Lower leg skin (tissue), 4 donors: ENCODE results near the gene SSTR3. TPM values are rescaled to one million over a fixed set of nuclear protein-coding genes. Genes with fewer than 3 reads are reported as not detected.
A peak's percentile ranks its signal among the peaks of the same experiment; 100 is the strongest.

Experiments
- DNase-seq, 2 donors: peaks; one replicate each; pipeline ENCODE4 v3.0.0-alpha.2; 2019; ENCODE audit warnings: low spot score in 2 of 2
- H3K4me3 ChIP-seq: fragments of 200-600 bp; sonication (generic); 2 replicates; pipeline ENCODE4 v1.5.1; 2017; ENCODE audit warnings: mild to moderate bottlenecking, low read depth; ENCODE audit not compliant: poor library complexity, severe bottlenecking
- POLR2A ChIP-seq, 2 donors: fragments of 450-650 bp; IDR thresholded peaks; one replicate each; pipeline ENCODE4 v1.6.1; 2016 to 2017; ENCODE audit warnings: antibody characterized with exemption in 2 of 2, mild to moderate bottlenecking in 1 of 2, moderate library complexity in 1 of 2
- WGBS, 2 donors: methylation state at CpG; one replicate each; pipeline ENCODE4 v1.1.5; 2018; 5-methylcytosine and 5-hydroxymethylcytosine counted together
- intact Hi-C: fragments of 100-400 bp; cut with DNase I; formaldehyde crosslinking; loops from one replicate; pipeline ENCODE4 v1.15.0; 2023; ENCODE audit warnings: low total_unique reads
- total RNA-seq, 4 donors: library from RNA; depleted of rRNA; stranded (reverse); fragments of >200 nt; gene quantifications; one replicate each; pipeline ENCODE4 v1.1.0, GENCODE V29; 2016
- TF ChIP-seq, protein P1 (sequence below), 3 donors: fragments of 450-650 bp; IDR thresholded peaks; one replicate each; pipeline ENCODE4 v1.5.1; 2016; ENCODE audit warnings: antibody characterized with exemption in 3 of 3, mild to moderate bottlenecking in 3 of 3, moderate library complexity in 2 of 3

The SSTR3 gene
- total RNA-seq, 4 donors from 2014 or later, result not detected

DNA sequence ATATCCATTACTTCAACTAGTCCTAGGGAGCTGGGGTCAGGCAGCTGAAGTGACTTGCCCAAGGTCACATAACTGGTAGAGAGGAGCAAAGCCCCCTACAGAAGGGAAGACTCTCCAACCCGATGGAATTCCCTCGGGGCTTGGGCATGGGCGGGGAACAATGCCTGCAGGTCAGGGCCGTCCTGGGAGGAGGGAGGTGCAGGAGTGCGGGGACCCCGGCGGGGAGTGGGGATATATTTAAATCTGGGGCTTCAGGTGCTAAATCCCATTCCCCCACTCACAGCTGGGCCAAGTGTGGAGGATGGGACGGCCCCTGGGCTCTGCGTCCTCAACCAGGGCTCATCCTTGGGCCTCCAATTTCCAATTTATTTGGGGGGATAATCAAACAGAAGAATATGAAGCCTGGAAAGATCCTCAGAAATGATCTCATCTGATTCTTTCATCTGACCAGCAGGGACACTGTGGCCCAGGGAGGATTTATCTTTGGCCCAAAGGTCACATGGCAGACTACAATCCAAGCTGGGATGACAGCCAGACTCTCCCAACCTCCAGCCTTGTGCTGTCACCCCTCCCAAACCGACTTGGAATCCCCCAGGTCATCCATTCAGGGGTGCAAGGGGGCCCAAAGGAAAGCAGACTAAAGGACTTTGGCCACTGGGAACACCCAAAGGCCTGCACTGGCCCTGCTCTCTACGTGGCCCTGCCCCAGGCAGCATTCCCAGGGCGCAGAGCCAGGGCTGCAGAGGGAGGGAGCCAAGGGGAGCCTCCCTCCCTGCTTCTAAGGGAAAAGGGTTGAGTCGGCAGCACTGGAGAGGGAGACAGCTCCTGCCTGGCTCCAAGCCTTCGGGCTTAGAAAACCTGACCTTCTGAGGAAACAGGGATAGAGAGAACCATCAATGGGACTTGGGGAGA, 15.5 kb downstream of the SSTR3 start:
- WGBS, 2 donors, result 42 to 46% methylated on average over 14 of the region's 14 CpGs
- H3K4me3 ChIP-seq, result no peak overlapping the region
- intact Hi-C loops, result loop anchor here (5.0 kb wide), 1 partner anchor 119 kb away; no protein-coding TSS in a partner anchor
- DNase-seq, result peak; percentile 77 to 95
- TF ChIP-seq, protein P1, sequence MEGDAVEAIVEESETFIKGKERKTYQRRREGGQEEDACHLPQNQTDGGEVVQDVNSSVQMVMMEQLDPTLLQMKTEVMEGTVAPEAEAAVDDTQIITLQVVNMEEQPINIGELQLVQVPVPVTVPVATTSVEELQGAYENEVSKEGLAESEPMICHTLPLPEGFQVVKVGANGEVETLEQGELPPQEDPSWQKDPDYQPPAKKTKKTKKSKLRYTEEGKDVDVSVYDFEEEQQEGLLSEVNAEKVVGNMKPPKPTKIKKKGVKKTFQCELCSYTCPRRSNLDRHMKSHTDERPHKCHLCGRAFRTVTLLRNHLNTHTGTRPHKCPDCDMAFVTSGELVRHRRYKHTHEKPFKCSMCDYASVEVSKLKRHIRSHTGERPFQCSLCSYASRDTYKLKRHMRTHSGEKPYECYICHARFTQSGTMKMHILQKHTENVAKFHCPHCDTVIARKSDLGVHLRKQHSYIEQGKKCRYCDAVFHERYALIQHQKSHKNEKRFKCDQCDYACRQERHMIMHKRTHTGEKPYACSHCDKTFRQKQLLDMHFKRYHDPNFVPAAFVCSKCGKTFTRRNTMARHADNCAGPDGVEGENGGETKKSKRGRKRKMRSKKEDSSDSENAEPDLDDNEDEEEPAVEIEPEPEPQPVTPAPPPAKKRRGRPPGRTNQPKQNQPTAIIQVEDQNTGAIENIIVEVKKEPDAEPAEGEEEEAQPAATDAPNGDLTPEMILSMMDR (IDR thresholded peaks at IDR 0.05), result no peak
- TF ChIP-seq POLR2A (IDR thresholded peaks at IDR 0.05), result no peak

DNA sequence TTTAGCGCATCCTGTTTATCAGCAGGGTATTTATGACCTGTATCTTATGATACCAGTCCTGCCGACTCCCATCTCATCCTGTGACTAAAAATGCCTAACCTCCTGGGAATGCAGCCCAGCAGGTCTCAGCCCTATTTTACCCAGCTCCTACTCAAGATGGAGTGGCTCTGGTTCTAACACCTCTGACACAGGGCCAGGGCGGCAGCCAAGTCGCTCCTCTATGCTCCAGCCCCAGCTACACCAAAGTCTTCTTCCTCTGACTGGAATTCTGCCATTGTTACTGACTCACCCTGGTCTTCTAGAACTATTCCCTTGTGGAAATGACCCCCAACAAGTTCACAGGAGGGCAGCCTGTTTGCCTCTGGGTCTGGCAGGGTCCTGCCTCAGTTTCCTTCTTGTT, 16.4 kb downstream of the SSTR3 start:
- H3K4me3 ChIP-seq, result no peak overlapping the region
- TF ChIP-seq, protein P1 (IDR thresholded peaks at IDR 0.05), result no peak
- no peak for TF ChIP-seq POLR2A (IDR thresholded peaks at IDR 0.05)
- intact Hi-C loops, result loop anchor here (5.0 kb wide), 1 partner anchor 119 kb away; no protein-coding TSS in a partner anchor
- 51 to 67% methylated on average over 4 of the region's 4 CpGs for WGBS, 2 donors
- DNase-seq, result no peak

DNA sequence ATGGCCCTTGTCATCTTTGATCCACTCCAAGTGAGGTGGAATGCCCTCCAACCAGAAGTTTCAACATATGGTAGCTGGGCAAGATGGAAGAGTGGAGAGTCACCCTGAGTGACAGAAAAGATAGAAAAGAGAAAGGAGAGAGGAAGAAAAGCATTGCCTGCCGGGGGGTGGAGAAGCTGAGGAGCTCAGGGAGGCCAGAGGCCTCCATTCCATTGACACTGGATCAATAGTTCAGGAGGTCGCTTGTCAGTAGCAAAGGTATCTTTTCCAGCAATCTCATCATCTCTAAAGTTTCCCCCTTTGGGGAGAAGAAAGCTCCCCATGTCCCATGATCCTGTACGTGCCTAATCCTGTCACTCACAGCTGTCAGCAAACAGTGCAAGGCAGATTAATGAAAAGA, 17.5 kb downstream of the SSTR3 start:
- no peak overlapping the region for H3K4me3 ChIP-seq
- intact Hi-C loops, result loop anchor here (5.0 kb wide), 1 partner anchor 117 kb away; no protein-coding TSS in a partner anchor
- WGBS, 2 donors, result 89 to 94% methylated on average over 3 of the region's 3 CpGs
- TF ChIP-seq, protein P1 (IDR thresholded peaks at IDR 0.05), result no peak
- no peak for TF ChIP-seq POLR2A (IDR thresholded peaks at IDR 0.05)
- peak in 1 of 2 donors; percentile 43 for DNase-seq

DNA sequence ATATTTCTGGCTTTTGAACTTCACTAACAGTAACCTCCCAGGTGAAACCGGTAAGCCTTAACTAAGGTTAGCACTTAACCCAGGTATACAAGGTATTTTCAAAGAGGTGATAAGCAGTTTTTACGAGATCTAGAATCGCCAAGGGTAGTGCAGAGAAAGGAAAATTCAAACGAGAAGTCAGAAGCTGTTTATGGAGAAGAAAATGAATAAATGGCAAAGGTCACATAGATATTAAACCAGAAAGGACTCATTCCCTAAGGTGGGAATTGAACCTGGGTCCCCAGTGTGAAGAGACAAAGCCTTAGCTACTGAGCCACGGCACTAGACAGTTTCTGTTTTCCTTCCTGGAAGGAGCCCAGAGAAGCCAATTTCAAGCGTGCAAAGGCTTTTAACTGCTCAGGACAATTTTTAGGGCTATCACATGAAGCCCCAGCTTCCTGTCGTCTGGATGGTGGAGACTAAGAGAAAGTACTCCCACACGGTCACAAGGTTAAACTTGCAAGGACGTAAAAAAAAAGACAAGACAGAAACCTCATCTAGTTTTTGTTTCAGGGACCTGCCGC, 18.6 kb downstream of the SSTR3 start:
- intact Hi-C loops, result no loop called here
- peak in 1 of 2 donors; percentile 45 for DNase-seq
- 65 to 66% methylated on average over 10 of the region's 10 CpGs for WGBS, 2 donors
- H3K4me3 ChIP-seq, result no peak overlapping the region
- no peak for TF ChIP-seq POLR2A (IDR thresholded peaks at IDR 0.05)
- TF ChIP-seq, protein P1 (IDR thresholded peaks at IDR 0.05), result no peak

DNA sequence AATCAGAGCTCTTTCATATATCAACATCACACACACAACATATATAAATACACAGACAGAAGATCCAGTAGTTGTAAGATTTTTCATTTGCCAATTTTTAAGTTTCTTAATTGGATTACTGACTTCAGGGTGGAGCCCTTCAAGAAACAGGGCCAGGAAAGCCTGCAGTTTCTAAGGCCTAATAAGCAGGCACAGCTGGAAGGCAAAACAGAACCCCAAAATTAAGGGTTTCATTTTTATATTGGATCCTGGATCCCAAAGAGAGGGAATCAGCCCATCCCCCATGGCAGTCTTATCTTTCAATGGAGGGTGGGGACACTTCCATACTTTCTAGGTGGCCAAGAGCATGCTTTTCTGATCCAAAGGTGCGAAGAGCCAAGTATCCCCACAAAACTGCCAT, 19.5 kb downstream of the SSTR3 start:
- intact Hi-C loops, result no loop called here
- DNase-seq, result no peak
- TF ChIP-seq, protein P1 (IDR thresholded peaks at IDR 0.05), result no peak
- no peak for TF ChIP-seq POLR2A (IDR thresholded peaks at IDR 0.05)
- 100% methylated on average over 1 of the region's 1 CpG for WGBS, 2 donors
- no peak overlapping the region for H3K4me3 ChIP-seq
